Globus pallidus (tissue), 1 donor: ENCODE results near the gene NAALAD2.

ENCODE experiments used
- DNase-seq: peaks from one replicate; pipeline ENCODE4 v3.0.0-alpha.2; 2015; ENCODE audit warnings: low spot score

NAALAD2 gene

GRCh38 chr11:90241414-90241813 lies 107.0 kb downstream of the NAALAD2 start:
- DNase-seq: no peak
